Measurements from ENCODE around the gene CSNK1G1. TPM values are rescaled to one million over a fixed set of nuclear protein-coding genes. Genes with fewer than 3 reads are reported as not detected.
"Not testable (repeated sequence)": the region's sequence is repeated elsewhere in the genome, so short reads cannot be mapped to it uniquely, and the experiment has no call there.

The CSNK1G1 gene
- total RNA-seq (ENCODE audit: low replicate concordance): 19.9 and 31.8 TPM in 2 replicates
- long read RNA-seq, full-length matches to known transcripts: 35 of 55 reads
- long read RNA-seq, partial matches to known transcripts: 8 of 55 reads
- long read RNA-seq, other reads (novel, unspliced or antisense): 12 of 55 reads

DNA sequence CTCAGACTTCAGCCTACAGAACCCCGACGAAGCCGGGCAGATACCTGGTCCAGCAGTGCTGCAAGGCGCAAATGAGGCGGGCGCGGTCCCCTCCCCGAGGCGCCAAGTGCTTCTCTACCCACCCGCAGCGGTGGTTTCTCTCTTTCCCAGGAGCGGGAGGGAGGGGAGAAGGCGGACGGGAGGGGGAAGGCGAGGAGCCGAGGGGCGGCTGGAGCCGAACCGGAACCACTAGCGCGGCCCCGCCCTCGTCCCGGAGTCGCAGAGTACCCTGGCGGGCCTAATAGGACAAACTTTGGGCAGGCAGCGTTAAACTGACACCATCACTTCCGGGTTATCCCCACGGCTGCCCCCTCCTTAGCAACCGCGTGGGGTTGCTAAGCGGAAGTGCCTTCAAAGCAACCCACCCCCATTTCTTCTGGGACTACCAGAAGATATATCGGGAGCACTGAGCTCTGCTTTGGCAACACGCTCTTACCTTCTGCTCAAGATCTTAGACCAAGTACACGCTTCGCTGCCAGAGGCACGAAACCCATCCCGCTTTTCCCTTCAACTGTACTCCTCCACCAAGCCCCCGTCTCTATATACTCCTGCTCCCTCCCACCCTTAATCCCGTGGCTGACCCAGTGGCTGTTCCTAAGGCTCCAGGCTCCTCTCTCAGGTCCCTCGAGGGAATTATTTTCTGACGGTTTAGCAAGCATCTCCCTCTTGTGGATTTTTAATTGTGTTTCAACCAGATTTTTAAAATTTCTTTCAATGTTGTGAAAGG is at the start of gene CSNK1G1:
CSNK1G1 (minus strand) TSS at position 230 of the 766 bp plus-strand sequence. CDS start 55,674 bp downstream, outside the sequence.
- Mint-ChIP-seq H3K27me3 (no peaks in the 10 kb centered on the region), H3K4me1 (ENCODE audit: unreplicated experiment) (peaks cover 16% of the 10 kb centered on the region), H3K36me3 (no peaks in the 10 kb centered on the region), H3K9me3 (no peaks in the 10 kb centered on the region), H3K27ac (peak within 1 kb of the TSS; percentile 93), H3K4me3 (peak within 1 kb of the TSS; percentile 92)
- TF ChIP-seq, protein P1, sequence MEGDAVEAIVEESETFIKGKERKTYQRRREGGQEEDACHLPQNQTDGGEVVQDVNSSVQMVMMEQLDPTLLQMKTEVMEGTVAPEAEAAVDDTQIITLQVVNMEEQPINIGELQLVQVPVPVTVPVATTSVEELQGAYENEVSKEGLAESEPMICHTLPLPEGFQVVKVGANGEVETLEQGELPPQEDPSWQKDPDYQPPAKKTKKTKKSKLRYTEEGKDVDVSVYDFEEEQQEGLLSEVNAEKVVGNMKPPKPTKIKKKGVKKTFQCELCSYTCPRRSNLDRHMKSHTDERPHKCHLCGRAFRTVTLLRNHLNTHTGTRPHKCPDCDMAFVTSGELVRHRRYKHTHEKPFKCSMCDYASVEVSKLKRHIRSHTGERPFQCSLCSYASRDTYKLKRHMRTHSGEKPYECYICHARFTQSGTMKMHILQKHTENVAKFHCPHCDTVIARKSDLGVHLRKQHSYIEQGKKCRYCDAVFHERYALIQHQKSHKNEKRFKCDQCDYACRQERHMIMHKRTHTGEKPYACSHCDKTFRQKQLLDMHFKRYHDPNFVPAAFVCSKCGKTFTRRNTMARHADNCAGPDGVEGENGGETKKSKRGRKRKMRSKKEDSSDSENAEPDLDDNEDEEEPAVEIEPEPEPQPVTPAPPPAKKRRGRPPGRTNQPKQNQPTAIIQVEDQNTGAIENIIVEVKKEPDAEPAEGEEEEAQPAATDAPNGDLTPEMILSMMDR (conservative IDR thresholded peaks at IDR 0.05): peak; percentile 57
- DNase-seq (ENCODE audit: extremely low spot score, unreplicated experiment): peak; percentile 96

DNA sequence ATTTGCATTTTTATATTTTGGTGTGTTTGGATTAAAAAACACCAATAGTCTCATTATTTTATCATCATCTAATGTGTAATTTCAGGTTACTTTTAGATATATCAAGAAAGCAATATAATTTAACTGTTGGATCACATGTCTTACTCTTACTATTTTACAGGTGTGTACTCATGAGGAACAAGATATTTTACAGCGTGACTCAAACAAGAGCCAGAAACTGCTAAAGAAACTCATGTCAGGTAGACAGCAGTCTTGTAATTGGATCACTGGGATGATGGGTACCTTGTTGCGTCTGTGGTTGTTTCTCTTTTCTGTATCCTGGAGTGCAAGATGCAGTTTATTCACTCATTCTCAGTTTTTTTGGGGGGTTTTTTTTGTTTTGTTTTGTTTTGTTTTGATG is 44.6 kb upstream of the CSNK1G1 start:
- no peak overlapping the region for H3K4me3 Mint-ChIP-seq
- no peaks in the 10 kb centered on the region for H3K9me3 Mint-ChIP-seq
- H3K27ac Mint-ChIP-seq: no peak overlapping the region
- peaks cover 17% of the 10 kb centered on the region for H3K36me3 Mint-ChIP-seq
- no peak for DNase-seq (ENCODE audit: extremely low spot score, unreplicated experiment)
- no peaks in the 10 kb centered on the region for H3K27me3 Mint-ChIP-seq
- H3K4me1 Mint-ChIP-seq (ENCODE audit: unreplicated experiment): no peaks in the 10 kb centered on the region
- TF ChIP-seq, protein P1 (conservative IDR thresholded peaks at IDR 0.05): no peak

DNA sequence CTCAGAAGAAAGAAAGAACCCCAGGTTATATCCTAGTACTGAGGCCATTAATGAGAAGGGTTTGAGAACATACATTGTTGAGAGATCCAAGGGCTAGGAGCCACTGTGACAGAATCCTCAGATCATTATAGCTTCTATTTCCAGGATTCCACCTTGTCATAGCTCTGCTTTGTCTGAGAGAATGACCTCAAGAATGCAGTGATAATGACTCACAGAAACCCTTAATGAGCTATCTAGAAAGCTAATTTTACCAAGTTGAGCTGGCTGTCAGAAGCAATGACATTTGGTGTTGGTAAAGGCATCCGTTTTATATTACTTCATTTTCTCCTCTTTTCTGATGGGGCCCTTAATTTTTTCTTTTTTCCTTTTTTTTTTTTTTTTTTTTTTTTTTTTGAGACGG is 42.6 kb upstream of the CSNK1G1 start:
- H3K36me3 Mint-ChIP-seq: peaks cover 22% of the 10 kb centered on the region
- H3K4me1 Mint-ChIP-seq (ENCODE audit: unreplicated experiment): no peaks in the 10 kb centered on the region
- no peak overlapping the region for H3K27ac Mint-ChIP-seq
- TF ChIP-seq, protein P1 (conservative IDR thresholded peaks at IDR 0.05): no peak
- DNase-seq (ENCODE audit: extremely low spot score, unreplicated experiment): no peak
- H3K9me3 Mint-ChIP-seq: no peaks in the 10 kb centered on the region
- no peak overlapping the region for H3K4me3 Mint-ChIP-seq
- H3K27me3 Mint-ChIP-seq: no peaks in the 10 kb centered on the region

DNA sequence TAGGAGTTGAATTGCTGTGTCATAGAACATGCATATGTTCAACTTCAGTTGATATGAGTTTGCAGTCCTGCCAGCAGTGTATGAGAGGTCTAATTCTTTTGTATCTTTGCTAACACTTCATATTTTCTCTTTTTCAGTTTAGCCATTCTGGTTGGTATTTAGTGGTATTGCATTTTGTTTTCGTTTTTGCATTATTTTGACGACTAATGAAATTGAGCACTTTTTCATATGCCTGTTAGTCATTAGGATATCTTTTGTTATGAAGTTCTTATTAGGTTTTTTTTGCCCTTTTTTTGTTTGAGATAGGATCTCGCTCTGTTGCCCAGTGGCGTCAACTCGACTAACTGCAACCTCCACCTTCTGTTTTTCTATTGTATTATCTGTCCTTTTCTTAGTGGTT is 40.8 kb upstream of the CSNK1G1 start:
- DNase-seq (ENCODE audit: extremely low spot score, unreplicated experiment): no peak
- TF ChIP-seq, protein P1 (conservative IDR thresholded peaks at IDR 0.05): no peak
- H3K27ac Mint-ChIP-seq: no peak overlapping the region
- no peaks in the 10 kb centered on the region for H3K27me3 Mint-ChIP-seq
- no peaks in the 10 kb centered on the region for H3K9me3 Mint-ChIP-seq
- no peak overlapping the region for H3K4me3 Mint-ChIP-seq
- H3K36me3 Mint-ChIP-seq: peaks cover 22% of the 10 kb centered on the region
- no peaks in the 10 kb centered on the region for H3K4me1 Mint-ChIP-seq (ENCODE audit: unreplicated experiment)

DNA sequence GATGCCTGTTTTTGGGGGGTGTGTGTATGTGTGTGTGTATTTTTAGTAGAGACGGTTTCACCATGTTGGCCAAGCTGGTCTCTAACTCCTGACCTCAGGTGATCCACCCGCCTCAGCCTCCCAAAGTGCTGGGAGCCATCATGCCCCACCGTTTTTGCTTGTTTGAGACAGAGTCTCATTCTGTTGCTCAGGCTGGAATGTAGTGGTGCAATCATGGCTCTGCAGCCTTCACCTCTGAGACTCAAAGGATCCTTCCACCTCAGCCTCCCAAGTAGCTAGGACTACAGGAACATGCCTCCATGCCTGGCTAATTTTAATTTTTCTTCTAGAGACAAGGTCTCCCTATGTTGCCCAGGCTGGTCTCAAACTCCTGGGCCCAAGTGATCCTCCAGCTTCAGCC is 36.5 kb upstream of the CSNK1G1 start:
- peaks cover 15% of the 10 kb centered on the region for H3K4me1 Mint-ChIP-seq (ENCODE audit: unreplicated experiment)
- not testable (repeated sequence) for H3K9me3 Mint-ChIP-seq; H3K27ac Mint-ChIP-seq; H3K27me3 Mint-ChIP-seq; H3K4me3 Mint-ChIP-seq; DNase-seq (ENCODE audit: extremely low spot score, unreplicated experiment)
- peaks cover 19% of the 10 kb centered on the region for H3K36me3 Mint-ChIP-seq

DNA sequence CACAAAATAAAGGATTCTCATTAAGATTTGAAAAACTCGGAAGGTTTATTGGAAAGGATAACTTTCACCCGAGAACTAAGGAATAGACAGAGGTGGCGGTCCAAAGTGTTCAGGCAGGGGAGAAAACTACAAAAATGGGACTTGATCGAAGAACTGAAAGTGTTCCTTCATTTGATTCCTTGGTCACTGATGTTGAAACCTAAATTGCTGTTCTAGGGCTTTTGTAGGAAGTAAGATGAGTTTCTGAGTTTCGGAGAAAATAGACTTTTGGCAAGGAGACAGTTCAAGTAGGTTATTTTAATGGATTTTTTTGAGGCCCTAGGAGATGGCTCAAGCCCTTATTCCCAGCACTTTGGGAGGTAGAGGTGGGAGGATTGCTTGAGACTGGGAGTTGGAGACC is 33.1 kb upstream of the CSNK1G1 start:
- Mint-ChIP-seq H3K4me1 (ENCODE audit: unreplicated experiment) (peaks cover 17% of the 10 kb centered on the region), H3K4me3 (peak overlapping the region; percentile 97), H3K9me3 (peaks cover 5% of the 10 kb centered on the region), H3K27me3 (no peaks in the 10 kb centered on the region), H3K27ac (no peak overlapping the region), H3K36me3 (peaks cover 5% of the 10 kb centered on the region)
- TF ChIP-seq, protein P1 (conservative IDR thresholded peaks at IDR 0.05): no peak
- no peak for DNase-seq (ENCODE audit: extremely low spot score, unreplicated experiment)

All from type B pancreatic cell (in vitro differentiated cells).